HG02623 (cell line): ENCODE measurements around the gene NASP.

Experiments used
- ATAC-seq: cut with Tn5 transposase; IDR thresholded peaks from one replicate; pipeline ENCODE4 v1.9.1; 2021; ENCODE audit warnings: moderate library complexity; ENCODE audit not compliant: unreplicated experiment

NASP gene

GRCh38 chr1:45660336-45660735 lies 76.5 kb downstream of the NASP start:
- no peak for ATAC-seq

DNA sequence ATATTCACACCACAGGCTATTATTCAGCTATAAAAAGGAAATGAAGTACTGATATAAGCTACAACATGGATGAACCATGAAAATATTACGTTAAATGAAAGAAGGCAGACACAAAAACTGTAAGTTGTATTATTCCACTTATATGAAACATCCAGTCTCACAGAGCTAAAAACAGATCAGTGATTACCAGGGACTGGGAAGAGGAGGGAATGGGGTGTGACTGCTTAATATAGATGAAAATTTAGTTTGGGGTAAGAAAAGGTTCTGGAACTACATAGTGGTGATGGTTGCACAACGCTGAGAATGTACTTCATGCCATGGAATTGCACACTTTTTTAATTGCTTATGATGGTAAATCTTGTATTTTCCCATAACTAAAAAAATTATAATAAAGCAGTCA lies 83.0 kb downstream of the NASP start:
- ATAC-seq = no peak

- no peak for ATAC-seq
Observed at GRCh38 chr1:45667321-45668111, 83.7 kb downstream of the NASP start.
